Measurements from ENCODE around the gene CABP2.

- no peak for TF ChIP-seq CTCF (IDR thresholded peaks at IDR 0.05 in 4 of 5, conservative IDR thresholded peaks at IDR 0.05 in 1 of 5)
- TF ChIP-seq POLR2A (IDR thresholded peaks at IDR 0.05): no peak
These were observed 23.3 kb downstream of the CABP2 start for GRCh38 chr11:67499808-67500483.
